A172 (cell line): ENCODE measurements around the gene TRIM51. TPM values are rescaled to one million over a fixed set of nuclear protein-coding genes. Genes with fewer than 3 reads are reported as not detected.
"Not testable (repeated sequence)": the region's sequence is repeated elsewhere in the genome, so short reads cannot be mapped to it uniquely, and the experiment has no call there.

ENCODE experiments used
- DNase-seq: peaks from one replicate; pipeline ENCODE4 v3.0.0-alpha.2; 2015; ENCODE audit warnings: low spot score
- total RNA-seq: library from RNA; depleted of rRNA; stranded (reverse); fragments of >200 nt; shearing (Covaris generic); gene quantifications from 2 replicates; pipeline ENCODE4 v1.2.3, GENCODE V29; 2014; rRNA removed

TRIM51 gene
- total RNA-seq: not detected in 2 replicates

- not testable (repeated sequence) for DNase-seq
Measured at GRCh38 chr11:55882997-55883396, at the start of gene TRIM51. Gene TRIM51 (plus strand): TSS chr11:55883297. CDS start chr11:55885429, 2,132 bp downstream.

- no peak for DNase-seq
Measured at GRCh38 chr11:55838452-55838851, 44.6 kb upstream of the TRIM51 start, which contains the start of gene OR5D16. Gene OR5D16 (plus strand): TSS chr11:55838752. CDS start chr11:55838752, 0 bp downstream.

DNA sequence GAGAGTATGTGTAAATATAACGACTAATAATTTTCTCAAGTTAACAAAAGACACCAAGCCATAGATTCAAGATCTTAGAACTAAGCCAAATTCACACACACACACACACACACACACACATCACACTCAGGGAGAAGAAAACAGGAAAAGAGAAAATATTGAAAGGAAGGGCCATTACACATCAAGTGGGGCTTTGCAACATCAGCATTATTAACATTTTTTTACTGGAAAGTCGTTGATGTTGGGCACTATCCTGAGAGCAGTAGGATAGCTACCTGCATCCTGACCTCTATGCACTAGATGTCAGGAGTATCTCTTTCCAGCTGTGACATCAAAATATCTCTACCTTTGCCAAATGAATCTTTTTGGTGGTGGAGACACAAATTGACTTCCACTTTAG is 35.6 kb upstream of the TRIM51 start:
- no peak for DNase-seq

- no peak for DNase-seq
Measured at GRCh38 chr11:55849037-55849436, 34.1 kb upstream of the TRIM51 start.

- no peak for DNase-seq
Measured at GRCh38 chr11:55852141-55852540, 31.0 kb upstream of the TRIM51 start.

DNA sequence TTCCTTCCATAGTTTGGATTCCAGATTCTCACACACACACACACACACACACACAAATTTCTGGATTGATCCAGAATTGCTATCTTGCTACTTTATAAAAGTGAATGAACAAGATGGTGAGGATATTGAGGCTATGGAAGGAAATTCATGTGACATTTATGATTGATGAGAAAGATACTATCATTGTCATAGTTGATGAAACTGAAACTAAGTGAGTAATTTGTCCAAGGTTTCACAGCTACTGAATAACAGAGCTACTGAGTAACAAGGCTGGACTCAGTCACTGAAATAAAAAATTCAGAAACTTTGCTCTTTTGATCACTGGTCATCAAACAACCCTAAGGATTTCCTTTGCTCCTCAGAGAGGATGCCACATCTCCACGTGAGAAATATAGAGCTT is 28.4 kb upstream of the TRIM51 start:
- DNase-seq: no peak

GRCh38 chr11:55867354-55867753 is 15.7 kb upstream of the TRIM51 start:
- not testable (repeated sequence) for DNase-seq

DNA sequence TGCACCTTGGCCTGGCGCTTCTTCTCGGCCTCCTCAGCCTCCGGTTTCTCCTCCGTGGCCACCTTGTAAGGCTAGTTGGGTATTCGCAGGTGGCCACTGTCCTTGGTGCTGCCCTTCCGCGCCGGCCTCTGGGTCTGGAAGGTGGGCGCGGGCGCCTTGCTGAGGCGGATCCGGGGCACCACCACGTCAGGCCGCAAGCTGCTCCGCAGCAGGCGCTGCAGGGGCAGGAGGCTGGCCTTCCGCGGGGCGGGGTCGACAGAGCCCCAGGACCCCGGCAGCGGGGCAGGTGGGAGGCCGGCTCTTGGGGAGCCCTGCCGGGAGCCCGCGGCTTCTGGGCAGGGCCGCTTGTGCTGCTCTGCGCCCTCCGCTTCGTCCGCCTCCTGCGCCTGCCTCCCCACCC is 10.4 kb upstream of the TRIM51 start:
- DNase-seq: not testable (repeated sequence)

- not testable (repeated sequence) for DNase-seq
Measured at GRCh38 chr11:55873146-55873545, 10.0 kb upstream of the TRIM51 start.

- not testable (repeated sequence) for DNase-seq
Measured at GRCh38 chr11:55884995-55885394, 1.9 kb downstream of the TRIM51 start.

DNA sequence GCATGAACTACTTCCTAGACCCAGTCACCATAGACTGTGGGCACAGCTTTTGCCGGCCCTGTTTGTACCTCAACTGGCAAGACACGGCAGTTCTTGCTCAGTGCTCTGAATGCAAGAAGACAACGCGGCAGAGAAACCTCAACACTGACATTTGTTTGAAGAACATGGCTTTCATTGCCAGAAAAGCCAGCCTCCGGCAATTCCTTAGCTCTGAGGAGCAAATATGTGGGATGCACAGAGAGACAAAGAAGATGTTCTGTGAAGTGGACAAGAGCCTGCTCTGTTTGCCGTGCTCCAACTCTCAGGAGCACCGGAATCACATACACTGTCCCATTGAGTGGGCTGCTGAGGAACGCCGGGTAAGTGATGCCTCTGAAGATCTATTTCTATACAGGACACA is 2.4 kb downstream of the TRIM51 start:
- not testable (repeated sequence) for DNase-seq

- no peak for DNase-seq
Measured at GRCh38 chr11:55895216-55895615, 12.1 kb downstream of the TRIM51 start.

- DNase-seq: no peak
Measured at GRCh38 chr11:55902308-55902707, 19.2 kb downstream of the TRIM51 start.

- DNase-seq: no peak
Measured at GRCh38 chr11:55914482-55914881, 31.4 kb downstream of the TRIM51 start, which contains the start of gene OR5W2. Gene OR5W2 (minus strand): TSS chr11:55914582. CDS start chr11:55914582, 0 bp downstream.

DNA sequence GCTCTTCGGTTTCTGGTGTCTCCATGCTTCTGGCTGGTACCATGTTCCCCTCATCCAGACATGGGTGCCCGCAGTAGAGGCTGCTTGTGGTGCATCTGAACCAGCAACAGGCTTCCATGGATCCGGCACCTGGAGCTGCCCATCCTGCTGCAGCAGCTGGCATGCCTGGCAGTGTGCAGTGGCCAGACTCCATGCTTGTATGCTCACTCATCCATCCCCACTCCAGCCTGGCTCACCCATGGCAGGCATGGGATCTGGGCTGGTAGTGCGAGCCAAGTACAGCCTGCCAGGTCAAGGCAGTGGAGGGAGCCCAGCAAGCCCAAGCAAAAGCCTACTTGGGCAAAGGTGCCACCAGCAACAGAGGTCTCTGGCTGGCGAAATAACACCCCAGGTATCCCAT is 37.4 kb downstream of the TRIM51 start:
- DNase-seq: no peak

DNA sequence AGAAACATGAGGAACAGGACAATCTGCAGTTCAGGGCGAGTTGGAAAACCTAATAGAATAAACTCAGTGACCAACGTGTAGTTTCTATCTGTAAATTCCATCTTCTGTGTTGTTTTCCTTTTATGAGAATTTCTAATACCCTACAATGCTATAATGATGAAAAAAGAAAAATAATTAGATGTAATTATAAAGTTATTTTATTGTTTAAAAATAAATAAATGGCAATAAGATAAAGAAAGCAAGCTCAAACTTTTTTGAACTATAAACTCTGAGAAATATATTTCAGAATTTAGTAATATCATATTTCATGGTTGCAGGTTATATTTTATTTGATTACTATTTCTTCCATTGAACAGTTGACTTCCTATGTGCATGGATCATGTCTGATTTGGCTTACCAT is 53.2 kb downstream of the TRIM51 start, which contains the start of gene OR5I1:
Gene OR5I1, minus strand, starts transcription at position 101 of the 400 bp plus-strand sequence. Its CDS starts 0 bp downstream, at position 101.
- DNase-seq: no peak

Other genes starting within 250 kb of the TRIM51 start
- gene OR4P4, start 248.2 kb upstream of the TRIM51 start, total RNA-seq: not detected in 2 replicates
- gene OR4S2, start 235.0 kb upstream of the TRIM51 start, total RNA-seq: not detected in 2 replicates
- not detected in 2 replicates for gene OR4C6, start 221.1 kb upstream of the TRIM51 start, total RNA-seq
- gene OR5D13, start 109.9 kb upstream of the TRIM51 start, total RNA-seq: not detected in 2 replicates
- not detected in 2 replicates for gene OR5D14, start 87.7 kb upstream of the TRIM51 start, total RNA-seq
- not detected in 2 replicates for gene OR5L1, start 71.9 kb upstream of the TRIM51 start, total RNA-seq
- gene OR5D18, start 63.7 kb upstream of the TRIM51 start, total RNA-seq: not detected in 2 replicates
- gene OR5L2, start 56.1 kb upstream of the TRIM51 start, total RNA-seq: not detected in 2 replicates
- gene OR5D16, start 44.5 kb upstream of the TRIM51 start, total RNA-seq: not detected in 2 replicates
- gene OR5W2, start 31.3 kb downstream of the TRIM51 start, total RNA-seq: not detected in 2 replicates
- not detected in 2 replicates for gene OR5I1, start 53.1 kb downstream of the TRIM51 start, total RNA-seq
- not detected in 2 replicates for gene OR10AG1, start 86.6 kb downstream of the TRIM51 start, total RNA-seq
- not detected in 2 replicates for gene OR5F1, start 111.3 kb downstream of the TRIM51 start, total RNA-seq
- not detected in 2 replicates for gene OR5AS1, start 144.4 kb downstream of the TRIM51 start, total RNA-seq
- gene OR8I2, start 210.0 kb downstream of the TRIM51 start, total RNA-seq: not detected in 2 replicates
- not detected in 2 replicates for gene OR8H2, start 220.4 kb downstream of the TRIM51 start, total RNA-seq
- not detected in 2 replicates for gene OR8H3, start 239.1 kb downstream of the TRIM51 start, total RNA-seq